ENCODE measurements around the gene ARHGAP8. TPM values are rescaled to one million over a fixed set of nuclear protein-coding genes. Genes with fewer than 3 reads are reported as not detected.

ARHGAP8 gene
- total and polyA plus RNA-seq, 2 donors (not counting 3 experiments of a cell fraction or from before 2014, with no cell fraction given): not detected

DNA sequence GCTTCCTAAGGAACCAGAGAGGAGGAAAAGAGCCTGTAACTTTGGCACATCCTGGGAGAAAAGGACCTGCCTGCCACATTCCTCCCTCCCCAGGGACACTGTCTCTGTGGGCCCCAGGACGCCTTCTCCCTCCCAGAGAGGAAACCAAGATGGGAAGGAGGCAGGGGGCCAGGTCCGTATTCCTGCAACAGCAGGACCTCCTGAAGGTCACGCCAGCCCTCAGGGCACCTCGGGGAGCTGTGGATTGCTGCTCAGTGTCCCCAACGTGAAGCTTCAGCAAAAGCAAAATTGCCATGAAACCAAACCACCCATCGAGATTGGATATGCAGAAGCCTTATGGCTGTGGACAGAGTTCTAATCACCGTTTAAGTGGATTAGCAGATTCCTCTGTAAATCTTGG, 86.7 kb downstream of the ARHGAP8 start:
- Histone ChIP-seq H3K4me3 (replicated peaks in 1 of 3; ENCODE audit: insufficient read depth in 1 of 3, low read depth in 1 of 3, low read length in 3 of 3) (no peak overlapping the region), H3K4me2 (ENCODE audit: insufficient read depth, low read length) (no peak overlapping the region), H3K27ac (ENCODE audit: insufficient read depth, low read depth, low read length) (no peak overlapping the region), H3K36me3 (ENCODE audit: control insufficient read depth in 2 of 2, extremely low read depth in 1 of 2, insufficient read depth in 2 of 2, low read length in 2 of 2) (no peaks in the 10 kb centered on the region), H3K27me3 (ENCODE audit: control insufficient read depth in 2 of 2, insufficient read depth in 2 of 2, low read length in 2 of 2) (no peaks in the 10 kb centered on the region), H3K79me2 (ENCODE audit: control insufficient read depth, insufficient read depth, low read length) (no peaks in the 10 kb centered on the region), H3K9ac (replicated peaks; ENCODE audit: extremely low read depth, insufficient read depth, low read length) (no peak overlapping the region), H3K9me3 (replicated peaks; ENCODE audit: control insufficient read depth, insufficient read depth, low read length) (no peaks in the 10 kb centered on the region), H3K4me1 (ENCODE audit: control insufficient read depth, extremely low read depth, insufficient read depth, low read length) (no peaks in the 10 kb centered on the region), H4K20me1 (replicated peaks; ENCODE audit: control insufficient read depth, extremely low read depth, insufficient read depth, low read length) (no peaks in the 10 kb centered on the region), H3K9me1 (replicated peaks; ENCODE audit: control insufficient read depth, extremely low read depth, insufficient read depth, low read length) (no peaks in the 10 kb centered on the region), H2AFZ (ENCODE audit: low read depth, low read length) (no peak overlapping the region)
- POLR2A ChIA-PET: no interaction called here
- dilution Hi-C loops (cut with MboI; ENCODE audit: extremely low pct_ligation_motif_present, low sequenced_read_pairs): no loop called here
- intact Hi-C loops (cut with micrococcal nuclease): no loop called here
- no peak for FAIRE-seq
- DNase-seq (ENCODE audit: low read depth, low spot score): no peak
- TF ChIP-seq, protein P1, sequence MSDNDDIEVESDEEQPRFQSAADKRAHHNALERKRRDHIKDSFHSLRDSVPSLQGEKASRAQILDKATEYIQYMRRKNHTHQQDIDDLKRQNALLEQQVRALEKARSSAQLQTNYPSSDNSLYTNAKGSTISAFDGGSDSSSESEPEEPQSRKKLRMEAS (IDR thresholded peaks at IDR 0.05; ENCODE audit: insufficient read depth, insufficient read length): no peak
- TF ChIP-seq POLR2AphosphoS5 (IDR thresholded peaks at IDR 0.05; ENCODE audit: insufficient read depth, low read depth, low read length): no peak
- TF ChIP-seq, protein P2, sequence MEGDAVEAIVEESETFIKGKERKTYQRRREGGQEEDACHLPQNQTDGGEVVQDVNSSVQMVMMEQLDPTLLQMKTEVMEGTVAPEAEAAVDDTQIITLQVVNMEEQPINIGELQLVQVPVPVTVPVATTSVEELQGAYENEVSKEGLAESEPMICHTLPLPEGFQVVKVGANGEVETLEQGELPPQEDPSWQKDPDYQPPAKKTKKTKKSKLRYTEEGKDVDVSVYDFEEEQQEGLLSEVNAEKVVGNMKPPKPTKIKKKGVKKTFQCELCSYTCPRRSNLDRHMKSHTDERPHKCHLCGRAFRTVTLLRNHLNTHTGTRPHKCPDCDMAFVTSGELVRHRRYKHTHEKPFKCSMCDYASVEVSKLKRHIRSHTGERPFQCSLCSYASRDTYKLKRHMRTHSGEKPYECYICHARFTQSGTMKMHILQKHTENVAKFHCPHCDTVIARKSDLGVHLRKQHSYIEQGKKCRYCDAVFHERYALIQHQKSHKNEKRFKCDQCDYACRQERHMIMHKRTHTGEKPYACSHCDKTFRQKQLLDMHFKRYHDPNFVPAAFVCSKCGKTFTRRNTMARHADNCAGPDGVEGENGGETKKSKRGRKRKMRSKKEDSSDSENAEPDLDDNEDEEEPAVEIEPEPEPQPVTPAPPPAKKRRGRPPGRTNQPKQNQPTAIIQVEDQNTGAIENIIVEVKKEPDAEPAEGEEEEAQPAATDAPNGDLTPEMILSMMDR (IDR thresholded peaks at IDR 0.05; ENCODE audit: extremely low read depth in 1 of 2, insufficient read depth in 1 of 2, low read depth in 1 of 2, low read length in 2 of 2): no peak
- TF ChIP-seq EZH2 (IDR thresholded peaks at IDR 0.05; ENCODE audit: borderline replicate concordance, low read depth, low read length, severe bottlenecking): no peak
- no peak for TF ChIP-seq FOS (IDR thresholded peaks at IDR 0.05; ENCODE audit: borderline replicate concordance, insufficient read depth, low read length)
- no peak for TF ChIP-seq JUN (IDR thresholded peaks at IDR 0.05; ENCODE audit: borderline replicate concordance, insufficient read depth, insufficient read length, low read depth)
- no peak for TF ChIP-seq MYC (IDR thresholded peaks at IDR 0.05; ENCODE audit: low read depth, low read length)
- no peak for TF ChIP-seq POLR2A (IDR thresholded peaks at IDR 0.05; ENCODE audit: low read depth, low read length)
- no peak for TF ChIP-seq GATA2 (IDR thresholded peaks at IDR 0.05; ENCODE audit: insufficient read depth, insufficient read length, low read depth, low read length)
- BruUV-seq (replicated peaks): no TSS peak
- CTCF ChIA-PET: no interaction called here
